ENCODE measurements around the gene PRUNE2.

Gene PRUNE2

DNA sequence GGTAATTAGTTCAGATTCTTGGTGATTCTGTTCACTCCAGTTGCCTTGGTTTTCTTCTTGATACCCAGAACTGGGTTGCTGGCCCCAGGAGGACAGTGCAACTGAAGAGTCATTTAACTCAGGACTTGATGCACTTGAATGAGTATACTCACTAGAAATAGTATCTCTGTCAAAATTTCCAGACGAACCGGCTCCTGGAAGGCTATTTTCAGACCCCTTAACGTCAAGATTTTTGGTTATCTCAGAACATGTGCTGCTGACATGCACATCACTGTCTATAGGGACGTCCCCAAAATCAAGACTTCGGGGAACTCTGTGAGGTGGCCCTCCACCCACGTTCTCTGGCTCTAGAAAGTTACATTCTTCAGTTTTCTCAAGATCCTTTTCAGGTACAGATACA, 198.4 kb downstream of the PRUNE2 start:
- Mint-ChIP-seq H3K4me1 (no peaks in the 10 kb centered on the region), H3K27me3 (peaks cover 81% of the 10 kb centered on the region), H3K27ac (ENCODE audit: low read depth) (no peak overlapping the region), H3K36me3 (ENCODE audit: insufficient read depth) (no peaks in the 10 kb centered on the region), H3K4me3 (no peak overlapping the region), H3K9me3 (no peaks in the 10 kb centered on the region)
- DNase-seq (ENCODE audit: low spot score in 2 of 2) (no peak), ATAC-seq (replicated peaks; ENCODE audit: extremely low read depth, poor library complexity, severe bottlenecking) (no peak)

DNA sequence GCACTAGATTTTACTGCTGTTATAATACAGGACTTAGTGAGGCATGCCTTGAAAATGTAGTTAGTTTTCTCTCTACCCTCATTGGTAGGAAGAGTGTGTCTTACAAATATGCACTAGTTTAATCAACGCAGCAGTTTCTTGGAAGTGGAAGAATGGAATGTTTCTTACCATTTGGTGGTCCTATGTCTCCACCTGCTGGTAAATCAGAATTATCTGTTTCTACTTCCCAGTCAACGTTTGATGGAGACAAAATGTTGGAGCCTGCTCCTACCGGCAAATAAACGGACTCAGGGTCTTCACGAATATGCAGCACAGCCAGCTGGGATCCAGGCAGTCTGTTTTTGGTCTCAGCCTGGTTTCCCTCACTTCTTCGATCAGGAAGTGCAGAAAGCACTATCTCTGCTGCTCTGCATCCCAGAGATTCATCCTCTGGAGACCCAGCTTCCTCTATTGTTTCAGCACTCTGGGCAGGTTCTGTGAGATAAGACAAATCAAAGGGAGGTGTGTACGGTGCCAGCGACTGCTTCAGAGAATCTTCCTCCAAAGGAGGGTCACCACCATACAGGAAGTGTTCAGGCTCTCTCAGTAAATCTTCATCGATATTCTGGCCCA, 201.2 kb downstream of the PRUNE2 start:
- DNase-seq (ENCODE audit: low spot score in 2 of 2) (no peak), ATAC-seq (replicated peaks; ENCODE audit: extremely low read depth, poor library complexity, severe bottlenecking) (no peak)
- peaks cover 57% of the 10 kb centered on the region for H3K27me3 Mint-ChIP-seq
- H3K4me1 Mint-ChIP-seq = no peaks in the 10 kb centered on the region
- no peak overlapping the region for H3K4me3 Mint-ChIP-seq
- H3K27ac Mint-ChIP-seq (ENCODE audit: low read depth) = no peak overlapping the region
- H3K9me3 Mint-ChIP-seq = no peaks in the 10 kb centered on the region
- H3K36me3 Mint-ChIP-seq (ENCODE audit: insufficient read depth) = no peaks in the 10 kb centered on the region

DNA sequence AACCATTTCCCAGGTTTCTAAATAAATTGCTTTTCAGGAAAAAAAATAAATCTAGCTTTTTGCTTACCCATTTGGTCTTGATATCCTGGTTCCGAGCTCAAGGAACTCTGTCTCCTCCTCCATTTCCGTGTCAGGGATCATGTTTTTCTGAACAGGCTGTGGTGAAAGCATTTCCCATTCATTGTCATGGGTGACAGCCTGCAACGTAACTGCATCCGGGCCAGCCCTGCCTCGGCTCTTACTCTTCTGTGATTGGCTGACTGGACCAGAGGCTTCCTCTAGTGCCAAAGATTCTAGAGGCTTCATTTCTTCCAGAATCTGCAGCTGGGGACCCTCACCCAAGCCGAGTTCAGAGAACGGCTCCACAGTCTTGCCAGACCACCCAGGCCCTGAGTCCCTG, 202.6 kb downstream of the PRUNE2 start:
- no peak overlapping the region for H3K27ac Mint-ChIP-seq (ENCODE audit: low read depth)
- no peaks in the 10 kb centered on the region for H3K9me3 Mint-ChIP-seq
- peaks cover 47% of the 10 kb centered on the region for H3K27me3 Mint-ChIP-seq
- H3K36me3 Mint-ChIP-seq (ENCODE audit: insufficient read depth) = no peaks in the 10 kb centered on the region
- DNase-seq (ENCODE audit: low spot score in 2 of 2) (no peak), ATAC-seq (replicated peaks; ENCODE audit: extremely low read depth, poor library complexity, severe bottlenecking) (no peak)
- H3K4me3 Mint-ChIP-seq = no peak overlapping the region
- H3K4me1 Mint-ChIP-seq = no peaks in the 10 kb centered on the region

DNA sequence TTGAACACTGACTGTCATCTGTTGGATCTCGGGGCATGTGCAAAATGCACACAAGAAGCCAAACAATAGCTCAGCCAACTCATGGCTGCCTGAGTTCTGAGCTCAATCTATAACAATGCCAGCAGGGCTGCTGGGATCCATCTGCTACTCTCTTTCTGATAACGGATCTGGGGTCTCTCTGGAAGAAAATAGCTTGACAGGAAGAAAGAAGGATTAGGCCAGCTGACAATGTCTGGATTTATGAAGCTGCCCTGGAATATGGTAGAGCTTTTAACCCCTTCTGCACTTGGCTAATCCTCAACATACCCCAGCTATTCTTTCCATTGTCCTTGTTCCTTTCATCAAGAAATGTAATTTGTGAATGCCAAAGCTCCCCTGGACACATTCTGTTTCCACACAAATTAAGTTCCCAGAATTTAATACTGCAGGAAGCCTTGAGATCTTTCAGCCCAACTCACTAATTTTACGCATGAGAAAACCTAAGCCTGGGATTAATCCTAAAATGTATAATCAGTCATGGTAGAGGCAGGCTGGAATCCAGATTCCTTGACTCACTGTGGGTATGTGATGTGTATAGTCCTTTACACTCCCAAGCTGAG, 204.4 kb downstream of the PRUNE2 start:
- Mint-ChIP-seq H3K27me3 (peaks cover 48% of the 10 kb centered on the region), H3K27ac (ENCODE audit: low read depth) (no peak overlapping the region), H3K9me3 (no peaks in the 10 kb centered on the region), H3K36me3 (ENCODE audit: insufficient read depth) (no peaks in the 10 kb centered on the region), H3K4me1 (no peaks in the 10 kb centered on the region), H3K4me3 (no peak overlapping the region)
- DNase-seq (ENCODE audit: low spot score in 2 of 2) = no peak
- no peak for ATAC-seq (replicated peaks; ENCODE audit: extremely low read depth, poor library complexity, severe bottlenecking)

DNA sequence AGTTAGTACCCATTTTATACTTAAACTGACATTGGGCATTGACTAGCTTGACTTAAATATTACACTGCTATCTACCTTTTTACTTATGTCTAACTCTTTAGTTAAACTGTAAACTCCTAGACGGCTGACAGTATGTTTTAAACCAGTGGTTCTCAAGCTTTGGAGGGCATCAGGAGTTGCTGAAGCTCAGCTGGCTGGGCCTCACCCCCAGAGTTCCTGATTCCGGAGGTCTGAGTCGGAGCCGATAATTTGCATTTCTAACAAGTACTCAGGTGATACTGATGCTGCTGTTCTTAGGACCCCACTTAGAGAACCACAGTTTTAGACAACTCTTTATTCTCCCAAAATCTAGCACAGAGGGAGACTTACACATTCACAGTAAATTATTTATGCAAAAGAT, 205.0 kb downstream of the PRUNE2 start:
- DNase-seq (ENCODE audit: low spot score in 2 of 2) (no peak), ATAC-seq (replicated peaks; ENCODE audit: extremely low read depth, poor library complexity, severe bottlenecking) (no peak)
- Mint-ChIP-seq H3K27ac (ENCODE audit: low read depth) (no peak overlapping the region), H3K9me3 (no peaks in the 10 kb centered on the region), H3K4me3 (no peak overlapping the region), H3K4me1 (no peaks in the 10 kb centered on the region), H3K36me3 (ENCODE audit: insufficient read depth) (no peaks in the 10 kb centered on the region), H3K27me3 (peaks cover 48% of the 10 kb centered on the region)

DNA sequence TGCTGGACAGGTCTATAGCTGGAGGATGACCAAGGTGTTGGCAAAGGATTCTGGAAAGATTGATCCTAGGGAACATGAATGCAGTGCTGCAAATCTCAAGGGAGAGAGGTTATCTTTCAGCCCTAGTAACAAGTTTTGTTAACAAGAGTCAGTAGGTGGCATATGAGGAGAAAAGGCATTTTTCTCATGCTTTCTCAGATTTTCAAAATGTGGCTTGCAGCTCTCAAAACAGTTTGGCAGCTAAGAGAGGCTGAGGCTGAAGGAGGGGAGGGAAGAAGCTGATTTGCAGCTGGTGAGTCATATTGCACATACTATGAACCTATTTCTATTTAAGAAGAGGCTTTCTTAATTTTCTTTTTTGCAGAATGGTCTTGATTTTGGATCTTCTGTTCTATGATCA, 205.9 kb downstream of the PRUNE2 start:
- DNase-seq (ENCODE audit: low spot score in 2 of 2) (no peak), ATAC-seq (replicated peaks; ENCODE audit: extremely low read depth, poor library complexity, severe bottlenecking) (no peak)
- Mint-ChIP-seq H3K4me1 (no peaks in the 10 kb centered on the region), H3K9me3 (no peaks in the 10 kb centered on the region), H3K36me3 (ENCODE audit: insufficient read depth) (no peaks in the 10 kb centered on the region), H3K27ac (ENCODE audit: low read depth) (no peak overlapping the region), H3K27me3 (peaks cover 53% of the 10 kb centered on the region), H3K4me3 (no peak overlapping the region)

DNA sequence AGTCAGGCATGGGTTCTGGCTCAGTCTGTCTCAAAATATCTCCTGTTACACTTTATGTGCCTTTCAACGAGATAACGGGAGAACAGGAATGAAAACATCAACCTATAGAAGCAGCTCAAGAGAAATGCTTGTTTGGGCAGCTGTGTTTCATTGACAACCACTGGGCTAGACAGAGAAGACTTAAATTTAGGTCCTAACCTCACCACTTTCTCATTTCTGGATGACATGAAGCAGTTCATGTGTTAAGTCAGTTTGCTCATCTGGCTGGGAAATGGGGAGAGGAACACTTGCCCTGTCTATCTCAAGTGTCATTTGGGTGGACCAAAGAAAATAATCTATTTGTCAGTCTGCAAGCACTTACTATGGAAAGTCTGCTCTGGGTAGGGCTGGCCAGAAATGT, 208.4 kb downstream of the PRUNE2 start:
- no peak overlapping the region for H3K4me3 Mint-ChIP-seq
- H3K9me3 Mint-ChIP-seq = no peaks in the 10 kb centered on the region
- no peaks in the 10 kb centered on the region for H3K4me1 Mint-ChIP-seq
- H3K27ac Mint-ChIP-seq (ENCODE audit: low read depth) = no peak overlapping the region
- DNase-seq (ENCODE audit: low spot score in 2 of 2) = no peak
- H3K27me3 Mint-ChIP-seq = peaks cover 40% of the 10 kb centered on the region
- no peaks in the 10 kb centered on the region for H3K36me3 Mint-ChIP-seq (ENCODE audit: insufficient read depth)
- no peak for ATAC-seq (replicated peaks; ENCODE audit: extremely low read depth, poor library complexity, severe bottlenecking)

DNA sequence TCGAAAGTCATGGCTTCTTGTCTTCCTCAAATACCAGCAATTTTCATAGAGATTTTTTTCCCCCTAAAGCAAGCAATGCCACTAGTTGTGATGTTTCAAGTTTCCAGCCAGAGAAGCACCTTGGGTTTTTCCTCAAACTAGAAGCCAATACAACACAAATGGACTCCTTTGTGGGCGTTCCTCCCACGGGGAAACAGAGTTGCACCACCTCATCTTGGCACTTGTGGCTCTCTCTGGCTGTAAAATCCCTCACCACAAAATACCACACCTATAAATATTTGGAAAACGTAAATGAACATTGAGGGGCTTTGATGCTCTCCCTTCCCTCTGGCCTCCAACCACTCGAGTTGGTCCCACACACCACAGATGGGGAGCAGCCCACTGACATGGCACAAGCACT, 208.8 kb downstream of the PRUNE2 start:
- no peak for DNase-seq (ENCODE audit: low spot score in 2 of 2)
- Mint-ChIP-seq H3K4me1 (peaks cover 2% of the 10 kb centered on the region), H3K36me3 (ENCODE audit: insufficient read depth) (no peaks in the 10 kb centered on the region), H3K4me3 (no peak overlapping the region), H3K27me3 (peaks cover 44% of the 10 kb centered on the region), H3K9me3 (no peaks in the 10 kb centered on the region), H3K27ac (ENCODE audit: low read depth) (no peak overlapping the region)
- ATAC-seq (replicated peaks; ENCODE audit: extremely low read depth, poor library complexity, severe bottlenecking) = no peak

DNA sequence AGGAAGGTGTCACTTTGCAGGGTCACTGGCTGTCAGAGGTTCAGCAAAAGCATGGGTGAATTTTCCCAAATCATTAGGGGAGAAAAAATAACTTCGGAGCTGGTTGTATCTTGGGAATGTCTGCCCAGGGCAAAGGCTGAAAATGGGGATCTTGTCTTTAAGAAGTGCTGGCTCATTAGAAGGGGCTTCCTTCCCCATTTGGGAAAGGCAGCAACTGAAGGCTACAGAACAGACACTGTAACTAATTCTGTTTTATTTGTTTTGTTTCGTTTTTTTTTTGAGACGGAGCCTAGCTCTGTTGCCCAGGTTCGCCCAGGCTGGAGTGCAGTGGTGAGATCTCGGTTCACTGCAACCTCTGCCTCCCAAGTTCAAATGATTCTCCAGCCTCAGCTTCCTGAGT, 212.0 kb downstream of the PRUNE2 start:
- ATAC-seq (replicated peaks; ENCODE audit: extremely low read depth, poor library complexity, severe bottlenecking) = no peak
- no peak overlapping the region for H3K4me3 Mint-ChIP-seq
- peaks cover 68% of the 10 kb centered on the region for H3K27me3 Mint-ChIP-seq
- H3K36me3 Mint-ChIP-seq (ENCODE audit: insufficient read depth) = no peaks in the 10 kb centered on the region
- no peak for DNase-seq (ENCODE audit: low spot score in 2 of 2)
- no peaks in the 10 kb centered on the region for H3K9me3 Mint-ChIP-seq
- H3K4me1 Mint-ChIP-seq = peaks cover 8% of the 10 kb centered on the region
- no peak overlapping the region for H3K27ac Mint-ChIP-seq (ENCODE audit: low read depth)

DNA sequence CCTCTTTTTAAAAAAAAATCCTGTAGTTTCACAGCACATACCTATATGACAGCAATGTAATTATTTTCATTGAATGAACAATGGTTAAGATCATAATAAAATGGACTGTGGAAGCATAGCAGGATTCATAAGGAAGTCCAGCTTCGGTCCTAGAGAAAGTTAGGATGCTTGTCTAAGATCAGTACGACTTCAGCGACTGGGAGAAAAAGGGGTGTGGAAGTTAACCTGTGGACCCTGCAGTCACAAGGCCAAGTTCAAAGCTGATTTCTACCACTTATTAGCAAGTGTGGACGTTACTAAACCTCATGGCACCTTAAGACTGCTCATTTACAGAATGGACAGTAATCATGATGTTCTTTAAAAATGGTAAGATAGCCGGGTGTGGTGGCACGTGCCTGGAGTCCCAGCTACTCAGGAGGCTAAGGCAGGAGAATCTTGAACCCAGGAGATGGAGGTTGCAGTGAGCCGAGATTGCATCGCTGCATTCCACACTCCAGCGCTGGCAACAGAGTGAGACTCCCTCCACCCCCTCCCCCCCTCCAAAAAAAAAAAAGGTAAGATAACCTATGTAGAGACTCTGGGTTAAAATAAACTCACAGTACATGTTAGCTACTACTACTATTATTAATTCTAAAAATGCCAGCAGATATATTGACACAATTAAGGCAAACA, 213.3 kb downstream of the PRUNE2 start:
- peaks cover 13% of the 10 kb centered on the region for H3K4me1 Mint-ChIP-seq
- no peak for DNase-seq (ENCODE audit: low spot score in 2 of 2)
- no peak overlapping the region for H3K27ac Mint-ChIP-seq (ENCODE audit: low read depth)
- no peaks in the 10 kb centered on the region for H3K36me3 Mint-ChIP-seq (ENCODE audit: insufficient read depth)
- H3K27me3 Mint-ChIP-seq = peaks cover 67% of the 10 kb centered on the region
- no peak overlapping the region for H3K4me3 Mint-ChIP-seq
- H3K9me3 Mint-ChIP-seq = no peaks in the 10 kb centered on the region
- no peak for ATAC-seq (replicated peaks; ENCODE audit: extremely low read depth, poor library complexity, severe bottlenecking)

DNA sequence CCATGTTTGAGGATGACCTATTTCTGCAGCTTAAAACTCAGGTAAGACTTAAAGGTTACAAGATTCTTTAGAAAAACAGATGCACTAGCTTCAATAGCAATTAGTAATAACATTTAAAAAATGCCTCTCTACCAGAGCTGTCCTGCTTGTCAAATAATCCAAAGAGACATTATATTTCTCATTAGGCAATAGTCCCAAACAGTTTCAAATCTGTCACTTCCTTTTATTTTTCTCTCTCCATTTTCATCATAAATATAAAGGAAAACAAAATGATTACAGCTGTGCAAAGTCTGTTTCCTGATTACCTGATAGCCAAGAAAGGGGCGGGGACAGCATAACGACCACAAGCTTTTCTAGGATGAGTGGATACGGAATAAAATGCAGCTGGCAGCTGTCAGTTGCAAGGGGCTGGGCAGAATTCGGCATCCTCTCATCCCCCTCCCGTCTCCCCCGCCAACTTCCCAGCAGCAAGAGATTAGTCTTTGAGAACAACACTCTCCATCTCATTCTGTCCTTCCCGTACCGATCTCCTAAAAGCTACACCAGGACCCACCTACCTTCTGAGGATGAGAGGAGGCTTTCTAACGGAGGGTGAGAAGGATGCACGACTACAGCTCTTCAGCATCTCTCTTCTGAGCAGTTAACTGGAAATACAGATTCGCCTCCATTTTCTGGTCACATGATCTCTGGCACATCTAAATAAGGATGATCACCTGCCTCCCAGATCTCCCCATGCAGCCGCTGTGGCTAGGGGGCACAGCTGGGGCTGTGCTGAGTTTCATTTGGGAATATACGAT, 214.2 kb downstream of the PRUNE2 start:
- no peak for DNase-seq (ENCODE audit: low spot score in 2 of 2)
- Mint-ChIP-seq H3K27me3 (peaks cover 59% of the 10 kb centered on the region), H3K4me1 (peaks cover 13% of the 10 kb centered on the region), H3K27ac (ENCODE audit: low read depth) (no peak overlapping the region), H3K36me3 (ENCODE audit: insufficient read depth) (no peaks in the 10 kb centered on the region), H3K4me3 (peak overlapping the region; percentile 44), H3K9me3 (no peaks in the 10 kb centered on the region)
- no peak for ATAC-seq (replicated peaks; ENCODE audit: extremely low read depth, poor library complexity, severe bottlenecking)

DNA sequence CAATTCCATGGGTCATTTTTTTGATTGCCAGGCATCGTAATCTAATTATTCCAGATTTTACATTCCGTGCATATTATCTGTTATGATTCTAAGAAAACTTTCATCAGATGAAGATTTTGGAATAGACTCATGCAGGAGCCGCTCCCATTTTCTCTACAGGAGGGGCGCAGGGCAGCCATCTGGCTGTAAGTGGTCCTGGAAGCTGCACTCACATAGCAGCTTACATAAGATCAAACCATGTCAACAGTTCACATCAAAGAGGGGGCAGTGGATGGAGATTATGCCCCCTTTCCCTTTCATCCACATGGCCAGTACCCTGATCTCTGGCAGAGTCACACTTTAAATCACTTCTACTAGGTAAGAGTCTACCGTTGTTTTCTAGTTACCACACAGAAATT, 214.9 kb downstream of the PRUNE2 start:
- Mint-ChIP-seq H3K4me1 (peaks cover 13% of the 10 kb centered on the region), H3K36me3 (ENCODE audit: insufficient read depth) (no peaks in the 10 kb centered on the region), H3K9me3 (no peaks in the 10 kb centered on the region), H3K27me3 (peaks cover 52% of the 10 kb centered on the region), H3K27ac (ENCODE audit: low read depth) (no peak overlapping the region), H3K4me3 (no peak overlapping the region)
- DNase-seq (ENCODE audit: low spot score in 2 of 2) = no peak
- no peak for ATAC-seq (replicated peaks; ENCODE audit: extremely low read depth, poor library complexity, severe bottlenecking)

All from central memory CD8-positive, alpha-beta T cell (primary cell).